GM19238 (cell line): ENCODE results near the gene DCUN1D2.
"Not testable (repeated sequence)": the region's sequence is repeated elsewhere in the genome, so short reads cannot be mapped to it uniquely, and the experiment has no call there.

Experiments
- DNase-seq: peaks from one replicate; pipeline ENCODE4 v3.0.0; 2011; ENCODE audit warnings: low spot score; ENCODE audit not compliant: insufficient read length

The DCUN1D2 gene

GRCh38 chr13:113491418-113491883 lies 940 bp upstream of the DCUN1D2 start:
- no peak for DNase-seq

- peak; percentile 57 for DNase-seq
These were observed 689 bp downstream of the DCUN1D2 start for GRCh38 chr13:113489549-113490495.

- no peak for DNase-seq
These were observed 1.4 kb downstream of the DCUN1D2 start for GRCh38 chr13:113489171-113489548.

GRCh38 chr13:113488283-113488682 lies 2.2 kb downstream of the DCUN1D2 start:
- DNase-seq: no peak

- no peak for DNase-seq
These were observed 3.8 kb downstream of the DCUN1D2 start for GRCh38 chr13:113486698-113487097.

DNA sequence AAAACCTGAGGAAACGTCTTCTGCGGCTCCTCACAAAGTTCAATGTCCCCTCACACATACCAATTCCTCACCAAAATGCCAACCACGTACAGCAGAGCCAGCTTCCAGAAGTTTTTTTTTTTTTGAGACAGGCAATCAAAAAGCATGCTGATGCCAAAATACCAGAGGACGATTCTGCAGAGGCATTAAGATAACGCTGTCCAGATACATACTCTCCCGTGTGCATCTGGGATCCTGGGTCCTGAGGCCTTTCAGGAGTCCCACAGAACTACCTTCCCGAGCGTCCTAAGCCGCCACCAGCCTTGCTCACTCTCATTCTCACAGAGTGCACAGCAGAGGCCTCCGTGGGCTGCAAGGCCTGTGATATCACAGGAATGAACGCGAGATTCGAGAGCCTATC lies 5.0 kb downstream of the DCUN1D2 start:
- no peak for DNase-seq

GRCh38 chr13:113483504-113484293 lies 6.8 kb downstream of the DCUN1D2 start:
- DNase-seq: no peak

DNA sequence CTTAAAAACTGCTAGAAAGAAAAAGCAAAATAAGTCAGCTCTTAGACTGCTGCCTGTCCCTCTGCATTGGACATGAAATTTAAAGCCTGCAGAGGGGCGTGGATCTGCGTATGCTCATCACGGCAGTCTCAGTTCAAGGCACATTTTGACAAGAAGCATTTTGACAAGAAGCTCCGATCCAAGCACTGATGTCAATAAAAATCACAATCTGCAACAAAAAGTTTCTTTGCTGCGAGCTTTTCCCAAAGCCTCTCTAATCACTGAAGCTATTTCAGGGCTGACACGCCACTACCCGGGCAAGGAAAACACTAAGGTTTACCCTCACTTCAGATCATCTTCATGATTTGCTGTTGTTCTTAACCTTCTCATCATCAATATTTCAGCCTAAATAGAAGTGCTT lies 7.4 kb downstream of the DCUN1D2 start:
- DNase-seq: no peak

DNA sequence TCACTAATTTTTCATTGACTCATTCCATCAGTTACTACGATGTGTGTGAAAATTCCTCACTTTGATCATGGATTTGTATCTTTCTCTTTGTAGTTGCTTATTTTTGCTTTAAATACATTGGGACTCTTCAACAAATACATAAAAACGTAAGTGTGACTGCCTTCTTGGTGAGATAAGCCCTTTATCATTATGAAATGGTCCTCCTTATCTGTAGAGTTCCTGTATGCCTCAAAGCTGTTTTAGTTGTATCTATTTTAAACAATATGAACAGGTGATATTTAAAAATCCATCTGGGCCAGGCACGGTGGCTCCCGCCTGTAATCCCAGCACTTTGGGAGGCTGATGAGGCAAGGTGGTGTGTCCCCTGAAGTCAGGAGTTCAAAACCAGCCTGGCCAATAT lies 11.3 kb downstream of the DCUN1D2 start:
- DNase-seq: no peak

DNA sequence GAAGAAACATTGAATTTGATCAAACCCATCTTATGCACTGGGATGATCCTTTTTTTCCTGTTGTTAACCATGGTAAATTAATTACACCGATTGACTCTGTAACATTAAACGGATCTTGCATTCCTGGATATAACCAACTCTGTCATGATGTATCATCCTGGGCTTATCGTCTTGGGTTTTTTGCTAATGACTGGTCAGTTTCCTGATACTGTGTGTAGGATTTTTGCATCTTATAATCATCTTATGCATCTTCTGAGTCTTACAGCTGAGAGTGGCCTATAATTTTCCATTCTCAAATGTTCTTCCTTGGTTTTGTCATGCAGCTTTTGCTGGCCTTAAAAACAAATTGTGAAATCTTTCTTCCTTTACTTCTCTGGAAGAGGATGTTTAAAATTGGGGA lies 12.8 kb downstream of the DCUN1D2 start:
- DNase-seq: no peak

- no peak for DNase-seq
These were observed 13.7 kb downstream of the DCUN1D2 start for GRCh38 chr13:113476811-113477210.

DNA sequence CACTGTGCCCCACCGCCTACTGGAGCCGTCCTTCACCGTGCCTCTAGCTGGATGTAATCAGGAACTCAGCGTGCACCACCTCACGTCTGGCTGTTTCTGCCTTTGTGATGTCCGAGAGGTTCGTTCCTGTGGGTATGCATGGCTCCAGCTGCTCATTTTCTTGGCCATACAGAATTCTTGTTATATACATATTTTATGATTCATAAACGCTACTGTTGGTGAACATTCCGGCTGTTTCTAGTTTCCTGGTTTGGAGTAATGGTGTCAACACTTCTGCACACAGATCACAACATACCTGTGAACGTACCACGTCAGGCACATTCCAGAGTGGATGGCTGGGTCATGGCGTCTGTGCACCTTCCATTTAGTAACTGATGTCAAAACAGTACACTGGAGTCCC lies 14.6 kb downstream of the DCUN1D2 start:
- DNase-seq: no peak

DNA sequence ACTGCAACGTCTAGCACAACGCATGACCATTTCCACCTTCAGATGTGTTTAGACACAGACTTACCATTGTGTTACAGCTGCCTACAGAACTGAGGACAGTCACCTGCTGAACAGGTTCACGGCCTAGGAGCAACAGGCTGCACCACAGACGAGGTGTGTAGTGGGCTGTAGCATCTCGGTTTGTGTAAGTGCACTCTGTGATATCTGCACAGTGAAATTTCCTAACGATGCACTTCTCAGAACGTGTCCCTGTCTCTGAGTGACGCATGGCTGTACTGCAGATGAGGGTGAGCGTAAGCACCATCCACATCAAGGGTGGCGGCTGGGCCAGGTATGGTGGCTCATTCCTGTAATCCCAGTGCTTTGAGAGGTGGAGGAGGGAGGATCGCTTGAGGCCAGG lies 15.2 kb downstream of the DCUN1D2 start:
- DNase-seq: no peak

DNA sequence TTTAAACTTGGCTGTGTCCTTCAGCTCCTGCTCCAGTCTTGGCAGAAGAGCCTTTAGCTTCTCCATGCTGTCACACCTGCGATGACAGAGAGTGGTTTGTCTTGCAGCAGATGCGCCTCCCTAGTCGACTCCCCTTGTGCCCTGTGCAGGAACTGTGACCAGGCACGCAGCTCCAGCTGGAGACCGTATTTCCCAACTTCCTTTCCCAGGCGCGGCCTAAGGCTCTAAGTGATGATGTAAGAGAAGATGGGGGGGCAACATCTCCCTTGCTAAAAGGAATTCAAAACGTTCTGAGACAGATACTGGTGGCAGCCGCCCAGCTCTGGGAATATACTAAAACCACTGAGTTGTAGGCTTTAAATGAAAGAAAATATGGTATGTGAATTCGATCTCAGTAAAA lies 16.3 kb downstream of the DCUN1D2 start:
- DNase-seq: no peak

GRCh38 chr13:113472355-113473025 lies 18.0 kb downstream of the DCUN1D2 start:
- DNase-seq: no peak

- DNase-seq: no peak
These were observed 18.7 kb downstream of the DCUN1D2 start for GRCh38 chr13:113471844-113472243.

DNA sequence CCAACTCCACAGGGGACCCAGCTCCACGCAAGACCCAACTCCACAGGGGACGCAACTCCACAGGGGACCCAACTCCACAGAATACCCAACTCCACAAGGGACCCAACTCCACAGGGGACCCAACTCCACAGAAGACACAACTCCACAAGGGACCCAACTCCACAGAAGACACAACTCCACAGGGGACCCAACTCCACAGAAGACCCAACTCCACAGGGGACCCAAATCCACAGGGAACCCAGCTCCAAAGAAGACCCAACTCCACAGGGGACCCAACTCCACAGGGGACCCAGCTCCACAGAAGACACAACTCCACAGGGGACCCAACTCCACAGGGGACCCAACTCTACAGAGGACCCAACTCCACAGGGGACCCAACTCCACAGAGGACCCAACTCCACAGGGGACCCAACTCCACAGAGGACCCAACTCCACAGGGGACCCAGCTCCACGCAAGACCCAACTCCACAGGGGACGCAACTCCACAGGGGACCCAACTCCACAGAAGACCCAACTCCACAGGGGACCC lies 19.8 kb downstream of the DCUN1D2 start:
- DNase-seq: not testable (repeated sequence)

- DNase-seq: no peak
These were observed 20.4 kb downstream of the DCUN1D2 start for GRCh38 chr13:113470073-113470472.

- DNase-seq: no peak
These were observed 20.9 kb downstream of the DCUN1D2 start for GRCh38 chr13:113469582-113469981.

DNA sequence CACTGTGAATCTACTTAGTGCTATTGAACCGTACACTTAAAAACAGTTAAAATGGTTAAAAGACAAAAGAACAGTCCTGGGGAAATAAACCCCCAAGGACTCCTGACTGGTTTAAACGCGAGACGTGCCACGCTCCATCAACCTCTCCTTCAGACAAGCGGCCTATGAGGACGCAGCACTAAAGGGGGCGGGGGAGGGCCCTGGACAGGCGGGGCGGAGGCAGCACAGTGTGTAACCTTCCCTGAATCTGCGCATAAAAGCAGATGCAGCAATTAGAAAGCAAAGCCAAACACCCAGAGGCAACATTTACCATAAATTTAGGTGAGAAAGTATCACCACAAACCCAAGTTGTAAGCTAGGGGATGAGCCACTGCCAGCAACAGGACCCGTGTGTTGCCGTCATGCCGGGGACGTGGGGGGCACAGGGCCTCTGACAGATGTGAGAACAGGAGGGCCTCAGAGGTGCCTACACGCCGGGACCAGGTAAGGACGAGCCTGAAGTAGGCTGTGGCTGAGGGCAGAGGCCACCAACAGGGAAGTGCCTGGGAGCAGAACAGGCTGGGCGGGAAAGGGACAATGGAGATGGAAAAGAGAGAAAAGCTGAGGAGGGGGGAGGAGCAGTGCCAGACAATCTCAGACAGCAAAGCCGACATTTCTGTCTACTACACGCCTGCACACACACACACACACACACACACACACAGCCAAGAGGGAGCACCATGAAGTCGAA lies 21.9 kb downstream of the DCUN1D2 start:
- no peak for DNase-seq

DNA sequence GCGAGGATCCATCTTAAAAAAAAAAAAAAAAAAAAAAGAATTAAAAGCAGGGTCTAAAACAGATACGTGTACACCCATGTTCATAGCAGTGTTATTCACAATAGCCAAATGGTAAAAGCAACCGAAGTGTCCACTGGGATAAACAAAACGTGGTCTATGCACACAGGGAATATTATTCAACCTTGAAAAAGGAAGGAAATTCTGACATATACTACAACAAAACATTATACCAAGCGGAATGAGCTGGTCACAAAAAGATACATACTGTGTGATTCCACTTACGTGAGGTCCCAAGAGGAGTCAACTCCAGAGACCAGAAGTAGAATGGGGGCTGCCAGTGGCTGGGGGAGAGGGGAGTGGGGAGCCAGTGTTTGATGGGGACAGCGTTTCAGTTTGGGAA lies 22.5 kb downstream of the DCUN1D2 start:
- DNase-seq: no peak
